Body of pancreas (tissue), 4 donors: Measurements from ENCODE around the gene GRAMD4. TPM values are rescaled to one million over a fixed set of nuclear protein-coding genes. Genes with fewer than 3 reads are reported as not detected.
A peak's percentile ranks its signal among the peaks of the same experiment; 100 is the strongest.

Experiments
- ATAC-seq: fragments of 150-250 bp; one replicate; pipeline ENCODE4 v1.9.1; 2016
- DNase-seq, 4 donors: peaks; one replicate each; pipeline ENCODE4 v3.0.0-alpha.2; 2019
- H3K27ac ChIP-seq, 4 donors: fragments of 200-600 bp; sonication (generic); 1 replicate in 3 of 4; 2 replicates in 1 of 4; pipeline versions ENCODE4 v1.5.1 to v1.6.1; 2016 to 2019; ENCODE audit warnings: mild to moderate bottlenecking in 1 of 4, mixed read lengths in 1 of 4, moderate library complexity in 1 of 4
- H3K27me3 ChIP-seq, 2 donors: fragments of 200-600 bp; sonication (generic); one replicate each; pipeline ENCODE4 v1.6.0; 2016; ENCODE audit warnings: mild to moderate bottlenecking in 1 of 2
- H3K36me3 ChIP-seq, 2 donors: fragments of 200-600 bp; sonication (generic); replicated peaks in 1 of 2; 2 replicates each; pipeline ENCODE4 v1.5.1; 2016; ENCODE audit warnings: low read depth in 2 of 2; ENCODE audit not compliant: insufficient read depth in 1 of 2
- H3K4me1 ChIP-seq: fragments of 200-600 bp; sonication (generic); one replicate; pipeline ENCODE4 v1.6.0; 2016
- H3K4me3 ChIP-seq, 2 donors: fragments of 200-600 bp; sonication (generic); 1 replicate in 1 of 2; 2 replicates in 1 of 2; pipeline ENCODE4 v1.5.1; 2016 to 2019
- H3K9me3 ChIP-seq, 3 donors: fragments of 200-600 bp; sonication (generic); 1 replicate in 2 of 3; 2 replicates in 1 of 3; pipeline ENCODE4 v1.5.1; 2016
- CTCF ChIP-seq, 7 experiments: fragments of 450-650 bp in 4 of 7; fragments of 200-600 bp in 3 of 7; sonication (generic) in 3 of 7; IDR thresholded peaks; one replicate each; pipeline ENCODE4 v1.5.1; 2016 to 2019; ENCODE audit warnings: antibody characterized with exemption in 7 of 7
- POLR2A ChIP-seq, 3 donors: fragments of 450-650 bp; IDR thresholded peaks; one replicate each; pipeline ENCODE4 v1.6.1; 2016; ENCODE audit warnings: antibody characterized with exemption in 3 of 3, mild to moderate bottlenecking in 2 of 3
- WGBS, 2 donors: methylation state at CpG; one replicate each; pipeline ENCODE4 v1.1.5; 2017; 5-methylcytosine and 5-hydroxymethylcytosine counted together
- intact Hi-C: fragments of 100-400 bp; cut with DNase I; formaldehyde crosslinking; loops from one replicate; pipeline ENCODE4 v1.15.1; 2023
- total RNA-seq, 2 donors: library from RNA; depleted of rRNA; stranded (reverse); fragments of >200 nt; gene quantifications; one replicate each; pipeline ENCODE4 v1.1.0, GENCODE V29; 2016

The GRAMD4 gene
- total RNA-seq, 2 donors from 2014 or later, result 29.3 to 62.3 TPM

GRCh38 chr22:46649141-46650077, 29.2 kb downstream of the GRAMD4 start:
- Histone ChIP-seq H3K9me3 (no peaks in the 10 kb centered on the region), H3K27me3 (no peaks in the 10 kb centered on the region), H3K4me3 (no peak overlapping the region), H3K27ac (peak overlapping the region in 2 of 4 donors; percentile 39 to 44), H3K36me3 (no peaks in the 10 kb centered on the region), H3K4me1 (peaks cover 22% of the 10 kb centered on the region)
- 41 to 51% methylated on average over 15 to 25 of the region's 25 CpGs for WGBS, 2 donors
- peak; percentile 32 for ATAC-seq
- DNase-seq, result peak in 1 of 4 donors; percentile 37
- intact Hi-C loops, result no loop called here
- TF ChIP-seq POLR2A (IDR thresholded peaks at IDR 0.05), result no peak
- TF ChIP-seq CTCF (IDR thresholded peaks at IDR 0.05), result no peak

GRCh38 chr22:46650078-46650810, 30.1 kb downstream of the GRAMD4 start:
- H3K4me3 ChIP-seq, result no peak overlapping the region
- H3K36me3 ChIP-seq, result no peaks in the 10 kb centered on the region
- no peak for DNase-seq
- TF ChIP-seq POLR2A (IDR thresholded peaks at IDR 0.05) (no peak), CTCF (IDR thresholded peaks at IDR 0.05) (no peak)
- no peaks in the 10 kb centered on the region for H3K9me3 ChIP-seq
- H3K27ac ChIP-seq, result peak overlapping the region in 2 of 4 donors; percentile 1 to 39
- no peaks in the 10 kb centered on the region for H3K27me3 ChIP-seq
- no peak for ATAC-seq
- peaks cover 22% of the 10 kb centered on the region for H3K4me1 ChIP-seq
- intact Hi-C loops, result no loop called here
- 84 to 95% methylated on average over 22 to 25 of the region's 25 CpGs for WGBS, 2 donors

- ATAC-seq (no peak), DNase-seq (no peak)
Measured at GRCh38 chr22:46651316-46651715, 31.1 kb downstream of the GRAMD4 start.

GRCh38 chr22:46652081-46652846, 32.1 kb downstream of the GRAMD4 start:
- Histone ChIP-seq H3K36me3 (no peaks in the 10 kb centered on the region), H3K4me1 (peaks cover 23% of the 10 kb centered on the region), H3K27ac (peak overlapping the region in 1 of 4 donors; percentile 5), H3K4me3 (no peak overlapping the region), H3K9me3 (no peaks in the 10 kb centered on the region), H3K27me3 (no peaks in the 10 kb centered on the region)
- DNase-seq (no peak), ATAC-seq (peak; percentile 22)
- 75 to 85% methylated on average over 15 to 22 of the region's 22 CpGs for WGBS, 2 donors
- TF ChIP-seq CTCF (IDR thresholded peaks at IDR 0.05) (no peak), POLR2A (IDR thresholded peaks at IDR 0.05) (no peak)
- intact Hi-C loops, result no loop called here

More at GRCh38 chr22:46651316-46651715, 31.1 kb downstream of the GRAMD4 start:
- 94 to 96% methylated on average over 11 to 16 of the region's 16 CpGs for WGBS, 2 donors
- TF ChIP-seq POLR2A (IDR thresholded peaks at IDR 0.05) (no peak), CTCF (IDR thresholded peaks at IDR 0.05) (no peak)
- no peak overlapping the region for H3K4me3 ChIP-seq
- peaks cover 22% of the 10 kb centered on the region for H3K4me1 ChIP-seq
- intact Hi-C loops, result no loop called here
- no peaks in the 10 kb centered on the region for H3K9me3 ChIP-seq
- no peak overlapping the region for H3K27ac ChIP-seq
- H3K36me3 ChIP-seq, result no peaks in the 10 kb centered on the region
- no peaks in the 10 kb centered on the region for H3K27me3 ChIP-seq
